BJ (cell line): ENCODE measurements around the gene PEPD. TPM values are rescaled to one million over a fixed set of nuclear protein-coding genes. Genes with fewer than 3 reads are reported as not detected.
A peak's percentile ranks its signal among the peaks of the same experiment; 100 is the strongest.

Experiments
- CTCF ChIA-PET: fragments of 350-600 bp; formaldehyde crosslinking; extraction: SDS; loops from one replicate; lab custom pipeline; 2021; ENCODE audit warnings: antibody characterized with exemption, inconsistent platforms; lab: Yijun Ruan, JAX
- POLR2A ChIA-PET: fragments of 300-600 bp; sonication (Branson Sonifier 250); formaldehyde crosslinking; extraction: SDS; loops from one replicate; lab custom pipeline; 2021; ENCODE audit warnings: antibody characterized with exemption; lab: Charles Lee
- DNase-seq: peaks from one replicate; pipeline ENCODE4 v3.0.0-alpha.2; 2011; ENCODE audit warnings: low read depth
- H3K27me3 ChIP-seq: 2 replicates; pipeline ENCODE4 v1.6.0; 2011; ENCODE audit warnings: low read length; ENCODE audit not compliant: control insufficient read depth, insufficient read depth
- H3K36me3 ChIP-seq: 2 replicates; pipeline ENCODE4 v1.5.1; 2011; ENCODE audit warnings: low read length; ENCODE audit not compliant: control insufficient read depth, insufficient read depth
- H3K4me3 ChIP-seq: 2 replicates; pipeline ENCODE4 v1.5.1; 2011; ENCODE audit warnings: low read depth, mild to moderate bottlenecking, control low read depth, low read length
- polyA plus RNA-seq: library from polyadenylated mRNA; depleted of rRNA; stranded (reverse); fragments of >200 nt; gene quantifications from 2 replicates; pipeline ENCODE4 v1.2.3, GENCODE V29; 2011
- TF ChIP-seq, protein P1 (sequence below): IDR thresholded peaks from 2 replicates; pipeline ENCODE4 v1.5.1; 2011; ENCODE audit warnings: low read depth, mild to moderate bottlenecking, control low read depth, inconsistent platforms, low read length, moderate library complexity; ENCODE audit not compliant: insufficient read depth

PEPD gene
- polyA plus RNA-seq, 1 experiment, result 97.6 TPM

- Histone ChIP-seq H3K27me3 (no peaks in the 10 kb centered on the region), H3K4me3 (peak within 1 kb of the TSS; percentile 75), H3K36me3 (no peaks in the 10 kb centered on the region)
- TF ChIP-seq, protein P1, sequence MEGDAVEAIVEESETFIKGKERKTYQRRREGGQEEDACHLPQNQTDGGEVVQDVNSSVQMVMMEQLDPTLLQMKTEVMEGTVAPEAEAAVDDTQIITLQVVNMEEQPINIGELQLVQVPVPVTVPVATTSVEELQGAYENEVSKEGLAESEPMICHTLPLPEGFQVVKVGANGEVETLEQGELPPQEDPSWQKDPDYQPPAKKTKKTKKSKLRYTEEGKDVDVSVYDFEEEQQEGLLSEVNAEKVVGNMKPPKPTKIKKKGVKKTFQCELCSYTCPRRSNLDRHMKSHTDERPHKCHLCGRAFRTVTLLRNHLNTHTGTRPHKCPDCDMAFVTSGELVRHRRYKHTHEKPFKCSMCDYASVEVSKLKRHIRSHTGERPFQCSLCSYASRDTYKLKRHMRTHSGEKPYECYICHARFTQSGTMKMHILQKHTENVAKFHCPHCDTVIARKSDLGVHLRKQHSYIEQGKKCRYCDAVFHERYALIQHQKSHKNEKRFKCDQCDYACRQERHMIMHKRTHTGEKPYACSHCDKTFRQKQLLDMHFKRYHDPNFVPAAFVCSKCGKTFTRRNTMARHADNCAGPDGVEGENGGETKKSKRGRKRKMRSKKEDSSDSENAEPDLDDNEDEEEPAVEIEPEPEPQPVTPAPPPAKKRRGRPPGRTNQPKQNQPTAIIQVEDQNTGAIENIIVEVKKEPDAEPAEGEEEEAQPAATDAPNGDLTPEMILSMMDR, result no peak
- ChIA-PET CTCF (interaction anchor here (0.6 to 2.1 kb wide), 6 partner anchors 15 to 404 kb away, joined by 3 to 5 read pairs (median 3); partner anchors contain the start of gene CEBPA), POLR2A (interaction anchor here (0.5 kb wide), 1 partner anchor 12 kb away, joined by 4 read pairs; no protein-coding TSS in a partner anchor)
- DNase-seq, result peak; percentile 46
Observed at GRCh38 chr19:33373453-33374235, 147.9 kb downstream of the PEPD start, which contains the start of gene CEBPG. TSS of gene CEBPG (plus strand) at chr19:33373709. CDS start at chr19:33379240, 5,531 bp downstream.

- POLR2A ChIA-PET, result no interaction called here
- no peak overlapping the region for H3K4me3 ChIP-seq
- DNase-seq, result no peak
- TF ChIP-seq, protein P1, result no peak
- CTCF ChIA-PET, result interaction anchor here (0.6 to 1.0 kb wide), 2 partner anchors 14 to 31 kb away, joined by 3 read pairs; no protein-coding TSS in a partner anchor
- peaks cover 2% of the 10 kb centered on the region for H3K27me3 ChIP-seq
- no peaks in the 10 kb centered on the region for H3K36me3 ChIP-seq
Observed at GRCh38 chr19:33370783-33371182, 150.8 kb downstream of the PEPD start.

GRCh38 chr19:33368074-33368864, 153.3 kb downstream of the PEPD start:
- TF ChIP-seq, protein P1, result no peak
- peaks cover 4% of the 10 kb centered on the region for H3K27me3 ChIP-seq
- ChIA-PET CTCF (no interaction called here), POLR2A (no interaction called here)
- no peaks in the 10 kb centered on the region for H3K36me3 ChIP-seq
- no peak for DNase-seq
- no peak overlapping the region for H3K4me3 ChIP-seq

DNA sequence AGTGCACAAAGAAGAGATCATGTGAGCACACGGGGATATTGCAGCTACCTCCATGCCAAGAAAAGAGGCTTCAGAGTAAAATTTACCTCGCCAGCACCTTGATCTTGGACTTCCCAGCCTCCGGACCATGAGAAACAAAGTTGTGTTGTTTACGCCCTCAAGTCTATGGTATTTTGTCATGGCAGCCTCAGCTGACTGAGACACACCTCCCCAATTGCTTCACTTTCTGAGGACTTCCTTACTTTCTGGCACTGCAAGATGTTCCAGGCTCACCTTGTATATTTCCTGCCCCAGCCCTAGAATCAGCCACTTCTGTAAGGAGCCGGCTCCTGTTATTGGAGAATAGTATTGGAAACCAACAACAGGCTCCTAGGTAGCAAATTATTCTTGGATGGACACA, 154.7 kb downstream of the PEPD start:
- DNase-seq, result no peak
- POLR2A ChIA-PET, result no interaction called here
- Histone ChIP-seq H3K4me3 (no peak overlapping the region), H3K36me3 (no peaks in the 10 kb centered on the region), H3K27me3 (peaks cover 7% of the 10 kb centered on the region)
- TF ChIP-seq, protein P1, result no peak
- CTCF ChIA-PET, result no interaction called here

DNA sequence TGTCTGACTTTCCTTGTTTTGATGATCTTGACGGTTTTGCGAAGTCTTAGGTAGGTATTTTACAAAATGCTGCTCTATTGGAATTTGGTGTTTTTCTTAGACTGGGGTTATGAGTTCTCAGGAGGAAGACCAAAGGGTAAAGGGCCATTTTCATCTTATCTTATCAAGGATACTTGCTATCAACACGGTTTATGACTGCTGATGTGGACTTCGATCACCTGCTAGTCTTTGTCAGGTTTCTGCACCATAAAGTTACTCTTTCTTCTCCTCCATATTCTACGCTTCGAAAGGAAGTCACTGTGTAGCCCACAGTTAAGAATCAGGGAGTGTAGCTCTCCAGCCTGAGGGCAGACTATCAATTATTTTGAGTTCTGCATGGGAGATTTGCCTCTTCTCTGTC, 155.5 kb downstream of the PEPD start:
- Histone ChIP-seq H3K36me3 (no peaks in the 10 kb centered on the region), H3K4me3 (no peak overlapping the region), H3K27me3 (peaks cover 7% of the 10 kb centered on the region)
- TF ChIP-seq, protein P1, result no peak
- POLR2A ChIA-PET, result no interaction called here
- no peak for DNase-seq
- CTCF ChIA-PET, result no interaction called here
